ENCODE results near the gene APC.
A peak's percentile ranks its signal among the peaks of the same experiment; 100 is the strongest.

APC gene

DNA sequence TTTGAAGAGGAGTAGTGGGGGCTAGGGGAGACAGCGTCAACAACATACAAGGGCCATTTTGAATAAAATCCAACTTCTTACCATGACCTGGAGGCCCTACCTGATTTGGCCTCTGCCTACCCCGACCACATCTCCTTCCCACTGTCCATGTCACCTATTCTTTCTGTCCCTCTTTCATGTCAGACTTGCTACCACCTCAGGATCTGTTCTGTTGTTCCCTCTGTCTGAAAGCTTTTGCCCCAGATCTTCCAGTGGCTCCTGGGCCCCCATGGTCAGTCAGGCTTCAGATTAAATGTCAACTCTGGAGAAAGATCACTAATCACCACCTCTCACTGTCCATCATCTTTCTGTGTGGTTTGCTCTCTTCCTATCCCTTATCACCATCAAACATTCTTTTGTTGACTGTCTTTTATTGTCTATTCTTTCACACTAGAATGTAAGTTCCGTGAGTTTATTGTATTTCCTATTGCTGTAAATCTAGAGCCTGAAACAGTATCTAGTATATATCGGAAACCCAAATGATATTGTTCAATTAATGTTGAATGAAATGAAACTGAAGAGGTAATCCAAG is 31.2 kb upstream of the APC start:
- H3K4me3 ChIP-seq (ENCODE audit: control insufficient read depth, low read depth, low read length), result no peak overlapping the region
- TF ChIP-seq, protein P1, sequence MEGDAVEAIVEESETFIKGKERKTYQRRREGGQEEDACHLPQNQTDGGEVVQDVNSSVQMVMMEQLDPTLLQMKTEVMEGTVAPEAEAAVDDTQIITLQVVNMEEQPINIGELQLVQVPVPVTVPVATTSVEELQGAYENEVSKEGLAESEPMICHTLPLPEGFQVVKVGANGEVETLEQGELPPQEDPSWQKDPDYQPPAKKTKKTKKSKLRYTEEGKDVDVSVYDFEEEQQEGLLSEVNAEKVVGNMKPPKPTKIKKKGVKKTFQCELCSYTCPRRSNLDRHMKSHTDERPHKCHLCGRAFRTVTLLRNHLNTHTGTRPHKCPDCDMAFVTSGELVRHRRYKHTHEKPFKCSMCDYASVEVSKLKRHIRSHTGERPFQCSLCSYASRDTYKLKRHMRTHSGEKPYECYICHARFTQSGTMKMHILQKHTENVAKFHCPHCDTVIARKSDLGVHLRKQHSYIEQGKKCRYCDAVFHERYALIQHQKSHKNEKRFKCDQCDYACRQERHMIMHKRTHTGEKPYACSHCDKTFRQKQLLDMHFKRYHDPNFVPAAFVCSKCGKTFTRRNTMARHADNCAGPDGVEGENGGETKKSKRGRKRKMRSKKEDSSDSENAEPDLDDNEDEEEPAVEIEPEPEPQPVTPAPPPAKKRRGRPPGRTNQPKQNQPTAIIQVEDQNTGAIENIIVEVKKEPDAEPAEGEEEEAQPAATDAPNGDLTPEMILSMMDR (IDR thresholded peaks at IDR 0.05; ENCODE audit: control insufficient read depth, insufficient read depth, low read depth, low read length, missing control alignments), result no peak
- no peak for DNase-seq (ENCODE audit: low read depth)

DNA sequence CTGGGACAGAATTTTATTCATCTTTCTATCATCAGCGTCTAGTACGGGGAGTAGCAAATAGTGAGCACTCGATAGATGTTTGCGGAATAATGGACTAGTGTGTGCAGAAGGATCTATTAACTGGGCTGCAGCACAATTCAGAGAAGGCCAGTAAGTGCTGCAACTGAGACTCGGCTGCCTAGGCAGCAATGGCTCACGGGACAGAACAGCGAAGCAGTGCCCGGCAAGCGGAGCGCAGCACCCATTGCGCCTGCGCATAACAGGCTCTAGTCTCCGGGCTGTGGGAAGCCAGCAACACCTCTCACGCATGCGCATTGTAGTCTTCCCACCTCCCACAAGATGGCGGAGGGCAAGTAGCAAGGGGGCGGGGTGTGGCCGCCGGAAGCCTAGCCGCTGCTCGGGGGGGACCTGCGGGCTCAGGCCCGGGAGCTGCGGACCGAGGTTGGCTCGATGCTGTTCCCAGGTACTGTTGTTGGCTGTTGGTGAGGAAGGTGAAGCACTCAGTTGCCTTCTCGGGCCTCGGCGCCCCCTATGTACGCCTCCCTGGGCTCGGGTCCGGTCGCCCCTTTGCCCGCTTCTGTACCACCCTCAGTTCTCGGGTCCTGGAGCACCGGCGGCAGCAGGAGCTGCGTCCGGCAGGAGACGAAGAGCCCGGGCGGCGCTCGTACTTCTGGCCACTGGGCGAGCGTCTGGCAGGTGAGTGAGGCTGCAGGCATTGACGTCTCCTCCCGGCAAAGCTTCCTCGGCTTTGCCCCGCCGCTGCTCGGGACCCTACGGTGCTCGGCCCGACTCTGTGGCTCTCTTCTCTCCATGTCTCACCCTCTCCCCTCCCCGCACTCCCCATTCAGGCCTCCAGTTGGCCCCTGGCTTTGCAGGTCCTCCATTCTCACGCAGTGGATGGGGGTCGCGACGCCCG is 30.2 kb upstream of the APC start:
- peak overlapping the region; percentile 92 for H3K4me3 ChIP-seq (ENCODE audit: control insufficient read depth, low read depth, low read length)
- TF ChIP-seq, protein P1 (IDR thresholded peaks at IDR 0.05; ENCODE audit: control insufficient read depth, insufficient read depth, low read depth, low read length, missing control alignments), result peak; percentile 8
- peak; percentile 94 for DNase-seq (ENCODE audit: low read depth)

DNA sequence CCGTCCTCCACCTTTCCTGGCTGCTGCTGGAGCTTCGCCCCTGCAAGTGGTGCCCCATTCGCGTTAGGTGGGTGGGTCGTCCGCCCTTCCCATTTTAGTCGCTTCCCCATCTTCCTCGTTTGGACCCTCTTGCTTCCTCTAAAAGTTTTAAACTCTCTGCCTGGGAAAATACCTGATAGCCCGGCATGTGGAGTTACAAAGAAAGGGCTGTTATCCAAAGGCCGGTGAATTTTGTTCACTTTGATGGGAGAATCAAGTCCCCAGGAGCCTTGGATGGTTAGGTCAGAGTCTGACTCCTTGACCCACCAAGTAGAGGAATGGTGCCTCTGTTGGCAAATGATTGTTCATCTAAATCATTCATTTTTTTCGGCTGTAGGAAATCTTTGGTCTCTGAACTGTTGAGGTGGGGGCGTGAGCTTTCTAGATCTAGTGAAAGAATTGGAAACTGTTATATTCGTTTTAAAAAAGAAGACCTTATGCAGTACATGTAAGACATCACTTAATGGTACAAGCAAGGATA is 29.5 kb upstream of the APC start:
- TF ChIP-seq, protein P1 (IDR thresholded peaks at IDR 0.05; ENCODE audit: control insufficient read depth, insufficient read depth, low read depth, low read length, missing control alignments), result no peak
- peak overlapping the region; percentile 92 for H3K4me3 ChIP-seq (ENCODE audit: control insufficient read depth, low read depth, low read length)
- no peak for DNase-seq (ENCODE audit: low read depth)

DNA sequence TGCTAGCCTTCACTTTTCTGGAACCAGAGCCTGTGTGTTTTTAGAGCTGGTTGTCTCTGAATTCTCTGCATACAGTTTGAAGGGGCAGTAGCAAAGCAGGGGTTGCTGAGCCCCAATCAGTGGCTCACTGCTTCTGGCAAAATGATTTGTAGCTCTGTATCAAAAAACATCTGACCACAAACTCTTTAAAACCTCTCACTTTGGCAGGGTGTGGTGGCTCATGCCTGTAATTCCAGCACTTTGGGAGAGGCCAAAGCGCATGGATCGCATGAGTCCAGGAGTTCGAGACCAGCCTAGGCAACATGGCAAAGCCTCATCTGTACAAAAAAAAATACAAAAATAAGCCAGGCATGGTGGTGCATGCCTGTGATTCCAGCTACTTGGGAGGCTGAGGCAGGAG is 28.3 kb upstream of the APC start:
- TF ChIP-seq, protein P1 (IDR thresholded peaks at IDR 0.05; ENCODE audit: control insufficient read depth, insufficient read depth, low read depth, low read length, missing control alignments), result no peak
- no peak for DNase-seq (ENCODE audit: low read depth)
- H3K4me3 ChIP-seq (ENCODE audit: control insufficient read depth, low read depth, low read length), result no peak overlapping the region

DNA sequence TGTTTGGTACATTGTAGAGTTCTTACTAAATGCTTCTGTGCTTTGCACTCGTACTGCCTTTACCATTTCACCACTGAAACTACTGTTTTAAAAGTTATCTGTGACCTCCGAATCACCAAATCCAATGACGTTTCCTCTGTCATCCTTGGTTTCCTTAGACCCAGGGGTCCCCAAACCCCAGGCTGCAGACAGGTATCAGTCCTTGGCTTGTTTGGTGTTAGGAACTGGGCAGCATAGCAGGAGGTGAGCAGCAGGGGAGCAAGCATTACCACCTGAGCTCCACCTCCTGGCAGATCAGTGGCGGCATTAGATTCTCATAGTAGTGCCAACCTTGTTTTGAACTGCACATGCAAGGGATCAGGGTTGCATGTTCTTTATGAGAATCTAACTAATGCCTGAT is 26.8 kb upstream of the APC start:
- TF ChIP-seq, protein P1 (IDR thresholded peaks at IDR 0.05; ENCODE audit: control insufficient read depth, insufficient read depth, low read depth, low read length, missing control alignments), result no peak
- H3K4me3 ChIP-seq (ENCODE audit: control insufficient read depth, low read depth, low read length), result no peak overlapping the region
- DNase-seq (ENCODE audit: low read depth), result no peak

DNA sequence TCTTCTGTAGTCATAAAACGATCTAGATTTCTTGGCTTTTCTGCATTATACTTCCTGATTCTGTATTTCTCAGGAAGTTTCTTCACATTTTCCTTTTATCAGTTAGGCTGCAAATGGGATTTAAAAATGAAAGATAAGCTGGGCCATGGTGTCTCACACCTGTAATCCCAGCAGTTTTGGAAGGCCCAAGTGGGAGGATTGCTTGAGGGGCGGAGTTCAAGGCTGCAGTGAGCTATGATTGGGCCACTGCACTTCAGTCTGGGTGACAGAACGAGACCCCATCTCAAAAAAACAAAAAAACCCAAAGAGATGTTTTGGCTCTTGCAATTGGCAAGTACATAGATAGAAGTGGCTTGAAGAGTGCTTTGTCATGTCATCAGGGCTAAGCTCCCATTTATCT is 26.2 kb upstream of the APC start:
- H3K4me3 ChIP-seq (ENCODE audit: control insufficient read depth, low read depth, low read length), result no peak overlapping the region
- TF ChIP-seq, protein P1 (IDR thresholded peaks at IDR 0.05; ENCODE audit: control insufficient read depth, insufficient read depth, low read depth, low read length, missing control alignments), result no peak
- DNase-seq (ENCODE audit: low read depth), result no peak

Measured in AG09309 (cell line).